Neural crest cell (in vitro differentiated cells): Measurements from ENCODE around the gene RASA3. TPM values are rescaled to one million over a fixed set of nuclear protein-coding genes. Genes with fewer than 3 reads are reported as not detected.

Experiments used
- DNase-seq: peaks from one replicate; pipeline ENCODE4 v3.0.0; 2021; ENCODE audit warnings: low read depth, mixed read lengths, low spot score
- H3K27ac Mint-ChIP-seq: one replicate; pipeline ENCODE4 v1.8.0; 2021; ENCODE audit warnings: mild to moderate bottlenecking, mixed read lengths; ENCODE audit not compliant: unreplicated experiment
- H3K27me3 Mint-ChIP-seq: 2 replicates; pipeline ENCODE4 v1.8.0; 2021; ENCODE audit warnings: low read depth, mild to moderate bottlenecking, mixed read lengths
- H3K36me3 Mint-ChIP-seq: 2 replicates; pipeline ENCODE4 v1.8.0; 2021; ENCODE audit warnings: low read depth, mild to moderate bottlenecking, mixed read lengths
- H3K4me1 Mint-ChIP-seq: 2 replicates; pipeline ENCODE4 v1.8.0; 2021; ENCODE audit warnings: mixed read lengths
- H3K4me3 Mint-ChIP-seq: one replicate; pipeline ENCODE4 v1.8.0; 2021; ENCODE audit warnings: mild to moderate bottlenecking, mixed read lengths
- H3K9me3 Mint-ChIP-seq: 2 replicates; pipeline ENCODE4 v1.8.0; 2021; ENCODE audit warnings: mixed read lengths
- CTCF ChIP-seq: fragments of 200-600 bp; sonication (generic); conservative IDR thresholded peaks from 2 replicates; pipeline ENCODE4 v1.5.0; 2021; ENCODE audit warnings: antibody characterized with exemption, mild to moderate bottlenecking
- total RNA-seq: library from RNA; stranded (reverse); gene quantifications from 2 replicates; pipeline ENCODE4 v1.2.1, GENCODE V29; 2021

RASA3 gene
- total RNA-seq, 1 donor from 2014 or later = 29.5 TPM

- Mint-ChIP-seq H3K27me3 (no peaks in the 10 kb centered on the region), H3K27ac (peak overlapping the region; percentile 78), H3K36me3 (peaks cover 11% of the 10 kb centered on the region), H3K9me3 (no peaks in the 10 kb centered on the region), H3K4me1 (no peaks in the 10 kb centered on the region), H3K4me3 (no peak overlapping the region)
- no peak for TF ChIP-seq CTCF
- DNase-seq = no peak
Measured at GRCh38 chr13:113972451-113973217, 159.8 kb downstream of the RASA3 start.

DNA sequence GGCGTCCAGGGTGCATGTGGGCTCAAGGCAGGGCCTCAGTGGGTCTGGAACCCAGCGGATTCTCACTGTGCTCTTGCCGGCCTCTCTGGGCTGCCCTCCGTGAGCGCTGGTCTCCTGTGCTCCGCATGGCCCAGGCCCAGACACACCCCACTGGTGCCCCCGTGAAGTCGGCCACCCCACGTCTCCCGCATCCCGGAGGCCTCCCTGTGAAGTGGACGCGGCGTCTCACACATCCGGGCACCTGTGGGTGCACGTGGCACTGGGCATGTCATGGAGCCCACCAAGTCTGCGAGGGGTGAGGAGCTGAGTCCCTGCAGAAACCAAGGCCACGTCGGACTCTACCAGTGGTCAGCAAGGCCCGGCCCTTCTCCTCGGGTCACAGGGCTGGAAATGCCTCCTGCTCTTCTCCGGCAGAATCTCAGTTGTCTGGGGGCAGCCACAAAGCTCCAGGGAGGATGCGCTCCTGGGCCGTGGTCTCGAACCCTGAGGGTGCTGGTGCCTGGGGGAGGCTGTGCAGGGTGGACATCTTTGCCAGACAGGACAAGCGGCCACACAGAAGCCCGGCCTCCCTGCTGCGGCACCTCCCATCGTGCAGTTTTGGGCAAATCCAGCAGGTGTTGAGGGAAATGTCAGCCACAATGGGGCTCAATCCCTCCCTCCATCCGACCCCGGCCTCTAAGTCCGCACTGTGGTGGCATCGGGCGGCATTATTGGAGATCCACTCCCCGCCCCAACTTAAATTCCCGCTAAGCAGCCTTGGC, 160.8 kb downstream of the RASA3 start:
- TF ChIP-seq CTCF = no peak
- Mint-ChIP-seq H3K27ac (no peak overlapping the region), H3K27me3 (no peaks in the 10 kb centered on the region), H3K4me1 (no peaks in the 10 kb centered on the region), H3K36me3 (peaks cover 10% of the 10 kb centered on the region), H3K9me3 (no peaks in the 10 kb centered on the region), H3K4me3 (no peak overlapping the region)
- DNase-seq = no peak

DNA sequence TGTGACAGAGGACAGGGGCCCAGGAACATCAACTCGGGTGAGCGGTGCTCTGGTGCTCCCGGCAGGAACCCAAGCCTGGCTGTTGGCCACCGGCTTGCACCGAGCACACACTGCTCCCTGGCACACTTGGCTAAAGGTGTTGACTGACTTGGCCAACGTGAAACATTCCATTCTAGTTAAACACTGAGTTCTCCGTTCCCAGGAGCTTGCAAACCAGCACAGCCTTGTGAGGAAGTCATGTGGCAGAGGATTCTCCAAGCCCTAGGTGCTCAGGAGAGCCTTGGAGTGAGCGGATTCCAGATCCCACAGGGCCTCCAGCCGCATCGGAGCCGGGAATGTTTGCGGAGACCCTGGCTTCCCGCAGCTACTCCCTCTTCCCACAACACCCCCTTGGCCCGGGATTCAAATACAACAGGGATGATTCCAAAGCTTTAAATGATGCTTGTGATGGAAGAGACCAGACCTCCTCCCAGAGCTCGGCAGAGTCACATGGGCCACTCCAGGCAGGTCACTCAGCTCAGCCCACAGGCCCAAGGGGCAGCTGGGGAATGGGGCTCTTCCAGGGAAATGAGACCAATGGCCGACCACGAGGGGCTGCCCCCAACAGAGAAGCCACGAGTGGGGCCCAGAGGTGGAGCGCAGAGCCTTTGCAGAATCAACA, 161.5 kb downstream of the RASA3 start:
- Mint-ChIP-seq H3K4me3 (no peak overlapping the region), H3K4me1 (no peaks in the 10 kb centered on the region), H3K9me3 (no peaks in the 10 kb centered on the region), H3K36me3 (peaks cover 10% of the 10 kb centered on the region), H3K27ac (no peak overlapping the region), H3K27me3 (no peaks in the 10 kb centered on the region)
- no peak for DNase-seq
- no peak for TF ChIP-seq CTCF

DNA sequence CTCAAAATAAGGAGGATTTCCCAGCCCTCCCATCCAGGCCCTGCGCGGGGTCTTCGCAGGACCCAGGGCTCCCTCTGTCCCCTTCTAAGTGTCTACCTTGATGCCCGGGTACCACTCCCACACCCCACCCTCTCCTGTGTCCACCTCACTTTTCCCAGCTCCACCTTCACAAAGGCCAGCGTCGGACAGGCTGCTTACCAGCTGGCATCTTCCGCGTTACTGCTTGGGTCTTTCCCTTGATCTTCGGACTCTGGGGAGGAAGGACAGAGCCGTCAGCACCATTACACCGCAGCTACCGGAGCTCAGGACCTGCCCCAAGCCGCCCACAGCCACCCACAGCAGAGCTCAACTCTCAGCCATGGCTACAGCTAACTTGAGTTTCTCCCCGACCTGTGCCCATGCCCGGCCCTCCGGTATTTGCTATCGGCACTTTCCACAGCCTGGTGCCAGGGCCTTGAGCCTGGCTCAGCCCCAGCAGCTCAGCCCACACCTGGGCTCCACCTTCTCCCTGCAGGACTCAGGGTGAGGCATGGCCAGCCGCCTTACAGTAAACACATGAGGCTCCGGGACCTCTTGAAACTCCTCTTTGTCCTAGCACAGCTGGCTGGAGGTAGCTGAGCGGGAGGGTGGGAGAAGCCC, 162.3 kb downstream of the RASA3 start:
- DNase-seq = no peak
- Mint-ChIP-seq H3K4me1 (no peaks in the 10 kb centered on the region), H3K36me3 (peaks cover 7% of the 10 kb centered on the region), H3K9me3 (no peaks in the 10 kb centered on the region), H3K4me3 (no peak overlapping the region), H3K27ac (no peak overlapping the region), H3K27me3 (no peaks in the 10 kb centered on the region)
- TF ChIP-seq CTCF = no peak

GRCh38 chr13:113969311-113969972, 163.0 kb downstream of the RASA3 start:
- Mint-ChIP-seq H3K27ac (no peak overlapping the region), H3K36me3 (peaks cover 7% of the 10 kb centered on the region), H3K9me3 (no peaks in the 10 kb centered on the region), H3K4me1 (no peaks in the 10 kb centered on the region), H3K27me3 (no peaks in the 10 kb centered on the region), H3K4me3 (no peak overlapping the region)
- DNase-seq = no peak
- TF ChIP-seq CTCF = no peak
